B cell (primary cell): ENCODE results near the gene LARGE1.

ENCODE experiments used
- EZH2 ChIP-seq: IDR thresholded peaks from 2 replicates; pipeline ENCODE4 v1.6.1; 2012; ENCODE audit warnings: borderline replicate concordance, low read depth, mild to moderate bottlenecking, moderate library complexity, low read length; ENCODE audit not compliant: insufficient read depth, poor library complexity, severe bottlenecking
- TF ChIP-seq, protein P1 (sequence below): fragments of 200-600 bp; IDR thresholded peaks from one replicate; pipeline ENCODE4 v1.8.0; 2022; ENCODE audit warnings: antibody characterized with exemption, mild to moderate bottlenecking

DNA sequence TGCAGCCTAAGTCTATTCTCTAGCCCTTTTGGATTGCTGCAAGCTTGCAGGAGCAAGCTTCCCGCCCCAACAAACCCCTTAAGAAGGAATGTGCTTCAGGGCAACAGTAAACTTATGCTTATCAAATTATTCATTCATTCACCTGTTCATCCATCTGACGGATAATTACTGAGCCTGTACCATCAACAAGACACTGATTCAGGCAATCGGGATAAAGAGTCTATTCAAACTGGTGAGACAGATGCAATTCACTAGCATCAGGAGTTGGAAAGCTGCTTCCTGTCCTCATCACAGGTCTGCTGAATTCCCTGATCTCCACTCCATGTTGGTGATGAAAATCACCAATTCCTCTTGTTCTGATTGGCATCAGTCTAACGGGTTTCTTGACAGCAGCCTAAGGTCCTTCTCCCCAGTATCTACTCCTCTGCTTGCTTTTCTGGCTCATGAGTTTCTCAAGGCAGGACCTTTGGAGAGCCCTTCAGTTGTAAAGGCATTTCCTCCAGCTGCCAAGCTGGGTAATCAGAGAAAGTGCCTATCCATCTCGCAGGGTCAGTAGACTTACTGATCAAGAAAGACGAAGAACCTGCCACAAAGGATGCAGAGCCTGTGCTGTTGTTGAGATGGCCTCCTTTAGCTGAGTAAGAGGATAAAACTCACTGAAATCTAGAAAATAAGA, 433.1 kb downstream of the LARGE1 start:
- no peak for TF ChIP-seq EZH2
- TF ChIP-seq, protein P1, sequence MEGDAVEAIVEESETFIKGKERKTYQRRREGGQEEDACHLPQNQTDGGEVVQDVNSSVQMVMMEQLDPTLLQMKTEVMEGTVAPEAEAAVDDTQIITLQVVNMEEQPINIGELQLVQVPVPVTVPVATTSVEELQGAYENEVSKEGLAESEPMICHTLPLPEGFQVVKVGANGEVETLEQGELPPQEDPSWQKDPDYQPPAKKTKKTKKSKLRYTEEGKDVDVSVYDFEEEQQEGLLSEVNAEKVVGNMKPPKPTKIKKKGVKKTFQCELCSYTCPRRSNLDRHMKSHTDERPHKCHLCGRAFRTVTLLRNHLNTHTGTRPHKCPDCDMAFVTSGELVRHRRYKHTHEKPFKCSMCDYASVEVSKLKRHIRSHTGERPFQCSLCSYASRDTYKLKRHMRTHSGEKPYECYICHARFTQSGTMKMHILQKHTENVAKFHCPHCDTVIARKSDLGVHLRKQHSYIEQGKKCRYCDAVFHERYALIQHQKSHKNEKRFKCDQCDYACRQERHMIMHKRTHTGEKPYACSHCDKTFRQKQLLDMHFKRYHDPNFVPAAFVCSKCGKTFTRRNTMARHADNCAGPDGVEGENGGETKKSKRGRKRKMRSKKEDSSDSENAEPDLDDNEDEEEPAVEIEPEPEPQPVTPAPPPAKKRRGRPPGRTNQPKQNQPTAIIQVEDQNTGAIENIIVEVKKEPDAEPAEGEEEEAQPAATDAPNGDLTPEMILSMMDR: no peak
